ENCODE measurements around the gene CLCNKB.
"Not testable (repeated sequence)": the region's sequence is repeated elsewhere in the genome, so short reads cannot be mapped to it uniquely, and the experiment has no call there.

CLCNKB gene

DNA sequence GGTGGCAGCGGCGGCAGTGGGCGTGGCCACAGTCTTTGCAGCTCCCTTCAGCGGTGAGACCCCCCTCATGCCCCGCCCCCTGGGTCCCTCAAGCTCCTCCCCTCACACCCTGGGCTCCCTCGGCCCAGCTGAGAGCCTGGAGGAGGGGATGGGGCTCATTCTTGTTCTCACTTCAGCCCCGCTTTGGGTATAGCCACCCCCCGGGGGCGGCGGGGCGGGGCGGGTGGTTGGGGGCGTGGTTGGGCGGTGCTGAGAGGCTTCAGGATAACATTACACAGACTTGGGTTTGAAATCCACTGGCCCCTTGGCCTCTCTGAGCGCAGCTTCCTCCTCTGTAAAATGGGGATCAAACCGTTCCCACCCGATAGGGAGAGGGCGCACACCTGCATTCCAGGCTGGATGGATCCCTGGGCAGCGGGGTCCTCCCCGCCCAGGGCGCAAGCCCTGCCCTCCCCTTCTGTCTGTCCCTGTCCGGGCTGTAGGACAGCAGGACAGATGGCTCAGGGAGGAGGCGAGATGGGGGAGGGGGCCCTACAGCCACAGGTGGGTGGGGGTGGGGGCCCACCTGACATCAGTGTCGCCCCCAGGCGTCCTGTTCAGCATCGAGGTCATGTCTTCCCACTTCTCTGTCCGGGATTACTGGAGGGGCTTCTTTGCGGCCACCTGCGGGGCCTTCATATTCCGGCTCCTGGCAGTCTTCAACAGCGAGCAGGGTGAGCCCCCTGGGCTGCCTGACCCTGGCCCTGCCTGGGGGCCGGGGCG is 16.7 kb upstream of the CLCNKB start:
- H3K27ac ChIP-seq (ENCODE audit: low read length), result no peak overlapping the region
- H4K20me1 ChIP-seq (ENCODE audit: insufficient read depth, low read length), result no peaks in the 10 kb centered on the region
- TF ChIP-seq, protein P1, sequence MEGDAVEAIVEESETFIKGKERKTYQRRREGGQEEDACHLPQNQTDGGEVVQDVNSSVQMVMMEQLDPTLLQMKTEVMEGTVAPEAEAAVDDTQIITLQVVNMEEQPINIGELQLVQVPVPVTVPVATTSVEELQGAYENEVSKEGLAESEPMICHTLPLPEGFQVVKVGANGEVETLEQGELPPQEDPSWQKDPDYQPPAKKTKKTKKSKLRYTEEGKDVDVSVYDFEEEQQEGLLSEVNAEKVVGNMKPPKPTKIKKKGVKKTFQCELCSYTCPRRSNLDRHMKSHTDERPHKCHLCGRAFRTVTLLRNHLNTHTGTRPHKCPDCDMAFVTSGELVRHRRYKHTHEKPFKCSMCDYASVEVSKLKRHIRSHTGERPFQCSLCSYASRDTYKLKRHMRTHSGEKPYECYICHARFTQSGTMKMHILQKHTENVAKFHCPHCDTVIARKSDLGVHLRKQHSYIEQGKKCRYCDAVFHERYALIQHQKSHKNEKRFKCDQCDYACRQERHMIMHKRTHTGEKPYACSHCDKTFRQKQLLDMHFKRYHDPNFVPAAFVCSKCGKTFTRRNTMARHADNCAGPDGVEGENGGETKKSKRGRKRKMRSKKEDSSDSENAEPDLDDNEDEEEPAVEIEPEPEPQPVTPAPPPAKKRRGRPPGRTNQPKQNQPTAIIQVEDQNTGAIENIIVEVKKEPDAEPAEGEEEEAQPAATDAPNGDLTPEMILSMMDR (IDR thresholded peaks at IDR 0.05; ENCODE audit: low read depth, low read length), result no peak
- no peak for TF ChIP-seq EZH2phosphoT487 (IDR thresholded peaks at IDR 0.05; ENCODE audit: low read depth)
- no peaks in the 10 kb centered on the region for H3K79me2 ChIP-seq (ENCODE audit: low read length)
- no peak overlapping the region for H3K4me3 ChIP-seq (ENCODE audit: low read length)
- H3K36me3 ChIP-seq (replicated peaks; ENCODE audit: low read depth, low read length), result no peaks in the 10 kb centered on the region
- H3K4me2 ChIP-seq (ENCODE audit: low read length), result no peak overlapping the region
- H3K9ac ChIP-seq (ENCODE audit: low read length), result no peak overlapping the region
- no peaks in the 10 kb centered on the region for H3K4me1 ChIP-seq (ENCODE audit: low read length)
- no peak overlapping the region for H2AFZ ChIP-seq (ENCODE audit: low read depth, low read length)
- no peaks in the 10 kb centered on the region for H3K9me3 ChIP-seq (ENCODE audit: insufficient read depth, low read length)
- 0 out of 2 replicates have a peak, but pooled peaks cover 4% of the 10 kb centered on the region for H3K27me3 ChIP-seq (ENCODE audit: low read depth, low read length)

- H2AFZ ChIP-seq (ENCODE audit: low read depth, low read length), result no peak overlapping the region
These were observed 15.2 kb upstream of the CLCNKB start for GRCh38 chr1:16028237-16029002.

GRCh38 chr1:16029003-16029268 is 14.6 kb upstream of the CLCNKB start:
- H4K20me1 ChIP-seq (ENCODE audit: insufficient read depth, low read length); H3K4me2 ChIP-seq (ENCODE audit: low read length); H3K4me3 ChIP-seq (ENCODE audit: low read length); H3K79me2 ChIP-seq (ENCODE audit: low read length); H3K4me1 ChIP-seq (ENCODE audit: low read length); H2AFZ ChIP-seq (ENCODE audit: low read depth, low read length); H3K27ac ChIP-seq (ENCODE audit: low read length); H3K9me3 ChIP-seq (ENCODE audit: insufficient read depth, low read length); H3K27me3 ChIP-seq (ENCODE audit: low read depth, low read length); H3K9ac ChIP-seq (ENCODE audit: low read length); H3K36me3 ChIP-seq (replicated peaks; ENCODE audit: low read depth, low read length): not testable (repeated sequence)

More at GRCh38 chr1:16028237-16029002, 15.2 kb upstream of the CLCNKB start:
- H3K4me3 ChIP-seq (ENCODE audit: low read length), result no peak overlapping the region
- no peaks in the 10 kb centered on the region for H3K4me1 ChIP-seq (ENCODE audit: low read length)
- TF ChIP-seq, protein P1 (IDR thresholded peaks at IDR 0.05; ENCODE audit: low read depth, low read length), result no peak
- no peak for TF ChIP-seq EZH2phosphoT487 (IDR thresholded peaks at IDR 0.05; ENCODE audit: low read depth)
- no peak overlapping the region for H3K9ac ChIP-seq (ENCODE audit: low read length)
- H3K36me3 ChIP-seq (replicated peaks; ENCODE audit: low read depth, low read length), result no peaks in the 10 kb centered on the region
- H4K20me1 ChIP-seq (ENCODE audit: insufficient read depth, low read length), result no peaks in the 10 kb centered on the region
- H3K4me2 ChIP-seq (ENCODE audit: low read length), result no peak overlapping the region
- H3K27me3 ChIP-seq (ENCODE audit: low read depth, low read length), result 0 out of 2 replicates have a peak, but pooled peaks cover 4% of the 10 kb centered on the region
- H3K9me3 ChIP-seq (ENCODE audit: insufficient read depth, low read length), result no peaks in the 10 kb centered on the region
- H3K27ac ChIP-seq (ENCODE audit: low read length), result no peak overlapping the region
- H3K79me2 ChIP-seq (ENCODE audit: low read length), result no peaks in the 10 kb centered on the region

- Histone ChIP-seq H3K4me1 (ENCODE audit: low read length) (no peaks in the 10 kb centered on the region), H3K79me2 (ENCODE audit: low read length) (no peaks in the 10 kb centered on the region), H3K36me3 (replicated peaks; ENCODE audit: low read depth, low read length) (no peaks in the 10 kb centered on the region), H3K4me2 (ENCODE audit: low read length) (no peak overlapping the region), H3K27me3 (ENCODE audit: low read depth, low read length) (0 out of 2 replicates have a peak, but pooled peaks cover 4% of the 10 kb centered on the region), H3K4me3 (ENCODE audit: low read length) (no peak overlapping the region), H3K9ac (ENCODE audit: low read length) (no peak overlapping the region), H3K9me3 (ENCODE audit: insufficient read depth, low read length) (no peaks in the 10 kb centered on the region), H3K27ac (ENCODE audit: low read length) (no peak overlapping the region), H4K20me1 (ENCODE audit: insufficient read depth, low read length) (no peaks in the 10 kb centered on the region), H2AFZ (ENCODE audit: low read depth, low read length) (no peak overlapping the region)
- TF ChIP-seq, protein P1 (IDR thresholded peaks at IDR 0.05; ENCODE audit: low read depth, low read length), result no peak
- TF ChIP-seq EZH2phosphoT487 (IDR thresholded peaks at IDR 0.05; ENCODE audit: low read depth), result no peak
These were observed 14.3 kb upstream of the CLCNKB start for GRCh38 chr1:16029288-16029687.

Measured in OCI-LY3 (cell line).